Measurements from ENCODE around the gene PLEKHM1. TPM values are rescaled to one million over a fixed set of nuclear protein-coding genes. Genes with fewer than 3 reads are reported as not detected.
A peak's percentile ranks its signal among the peaks of the same experiment; 100 is the strongest.
"Not testable (repeated sequence)": the region's sequence is repeated elsewhere in the genome, so short reads cannot be mapped to it uniquely, and the experiment has no call there.

The PLEKHM1 gene
- total and polyA plus RNA-seq, 4 experiments from 2014 or later: 6.8 to 92.5 (median 50.9) TPM

GRCh38 chr17:45498377-45498776, 7.9 kb upstream of the PLEKHM1 start:
- H3K36me3 Mint-ChIP-seq; POLR2A ChIA-PET (ENCODE audit: partially characterized antibody); H3K27me3 ChIP-seq (ENCODE audit: insufficient read depth, low read length); H3K9me3 ChIP-seq (ENCODE audit: control insufficient read depth in 1 of 2, low read length in 2 of 2); H3K9me3 Mint-ChIP-seq; H3K4me1 ChIP-seq (ENCODE audit: insufficient read depth, low read length); H3K4me3 ChIP-seq (ENCODE audit: low read length in 2 of 2); H3K27ac Mint-ChIP-seq; H3K4me1 Mint-ChIP-seq; DNase-seq; H3K27me3 Mint-ChIP-seq; H3K36me3 ChIP-seq (ENCODE audit: insufficient read depth, low read length); H3K27ac ChIP-seq (ENCODE audit: low read depth, low read length); H3K4me3 Mint-ChIP-seq; CTCF ChIA-PET (ENCODE audit: partially characterized antibody); intact Hi-C loops (cut with micrococcal nuclease): not testable (repeated sequence)

GRCh38 chr17:45497449-45497848, 6.9 kb upstream of the PLEKHM1 start:
- POLR2A ChIA-PET (ENCODE audit: partially characterized antibody); CTCF ChIA-PET (ENCODE audit: partially characterized antibody); H3K36me3 Mint-ChIP-seq; H3K9me3 ChIP-seq (ENCODE audit: control insufficient read depth in 1 of 2, low read length in 2 of 2); H3K4me1 Mint-ChIP-seq; DNase-seq; H3K27me3 Mint-ChIP-seq; H3K4me1 ChIP-seq (ENCODE audit: insufficient read depth, low read length); H3K27ac Mint-ChIP-seq; H3K36me3 ChIP-seq (ENCODE audit: insufficient read depth, low read length); H3K4me3 ChIP-seq (ENCODE audit: low read length in 2 of 2); H3K27ac ChIP-seq (ENCODE audit: low read depth, low read length); intact Hi-C loops (cut with micrococcal nuclease); H3K9me3 Mint-ChIP-seq; H3K27me3 ChIP-seq (ENCODE audit: insufficient read depth, low read length); H3K4me3 Mint-ChIP-seq: not testable (repeated sequence)

- H3K4me3 Mint-ChIP-seq; H3K4me3 ChIP-seq (ENCODE audit: low read length in 2 of 2); H3K27ac ChIP-seq (ENCODE audit: low read depth, low read length); DNase-seq; H3K27me3 ChIP-seq (ENCODE audit: insufficient read depth, low read length); H3K4me1 Mint-ChIP-seq; CTCF ChIA-PET (ENCODE audit: partially characterized antibody); POLR2A ChIA-PET (ENCODE audit: partially characterized antibody); H3K4me1 ChIP-seq (ENCODE audit: insufficient read depth, low read length); H3K36me3 ChIP-seq (ENCODE audit: insufficient read depth, low read length); H3K9me3 Mint-ChIP-seq; H3K27ac Mint-ChIP-seq; H3K36me3 Mint-ChIP-seq; intact Hi-C loops (cut with micrococcal nuclease); H3K27me3 Mint-ChIP-seq; H3K9me3 ChIP-seq (ENCODE audit: control insufficient read depth in 1 of 2, low read length in 2 of 2): not testable (repeated sequence)
These were observed 6.0 kb upstream of the PLEKHM1 start for GRCh38 chr17:45496507-45496906.

- H3K27me3 ChIP-seq (ENCODE audit: insufficient read depth, low read length); intact Hi-C loops (cut with micrococcal nuclease); H3K4me3 Mint-ChIP-seq; H3K27ac Mint-ChIP-seq; H3K36me3 Mint-ChIP-seq; CTCF ChIA-PET (ENCODE audit: partially characterized antibody); H3K4me3 ChIP-seq (ENCODE audit: low read length in 2 of 2); H3K9me3 ChIP-seq (ENCODE audit: control insufficient read depth in 1 of 2, low read length in 2 of 2); H3K9me3 Mint-ChIP-seq; H3K27ac ChIP-seq (ENCODE audit: low read depth, low read length); POLR2A ChIA-PET (ENCODE audit: partially characterized antibody); H3K36me3 ChIP-seq (ENCODE audit: insufficient read depth, low read length); H3K27me3 Mint-ChIP-seq; H3K4me1 ChIP-seq (ENCODE audit: insufficient read depth, low read length); DNase-seq; H3K4me1 Mint-ChIP-seq: not testable (repeated sequence)
These were observed 4.0 kb upstream of the PLEKHM1 start for GRCh38 chr17:45494556-45494955.

GRCh38 chr17:45492156-45492555, 1.6 kb upstream of the PLEKHM1 start:
- H3K9me3 Mint-ChIP-seq; intact Hi-C loops (cut with micrococcal nuclease); CTCF ChIA-PET (ENCODE audit: partially characterized antibody); H3K27me3 ChIP-seq (ENCODE audit: insufficient read depth, low read length); H3K27ac ChIP-seq (ENCODE audit: low read depth, low read length); DNase-seq; H3K4me1 ChIP-seq (ENCODE audit: insufficient read depth, low read length); H3K36me3 ChIP-seq (ENCODE audit: insufficient read depth, low read length); H3K27ac Mint-ChIP-seq; POLR2A ChIA-PET (ENCODE audit: partially characterized antibody); H3K4me3 ChIP-seq (ENCODE audit: low read length in 2 of 2); H3K9me3 ChIP-seq (ENCODE audit: control insufficient read depth in 1 of 2, low read length in 2 of 2); H3K27me3 Mint-ChIP-seq: not testable (repeated sequence)
- Mint-ChIP-seq H3K4me1 (peaks cover 12 to 26% (median 18%) of the 10 kb centered on the region in 4 donors), H3K4me3 (peak overlapping the region in 1 of 8 donors; percentile 33), H3K36me3 (peaks cover 0 to 13% of the 10 kb centered on the region in 2 donors)

- POLR2A ChIA-PET (ENCODE audit: partially characterized antibody); H3K4me1 ChIP-seq (ENCODE audit: insufficient read depth, low read length); H3K36me3 ChIP-seq (ENCODE audit: insufficient read depth, low read length); H3K27me3 ChIP-seq (ENCODE audit: insufficient read depth, low read length); CTCF ChIA-PET (ENCODE audit: partially characterized antibody); H3K27me3 Mint-ChIP-seq; H3K9me3 ChIP-seq (ENCODE audit: control insufficient read depth in 1 of 2, low read length in 2 of 2); intact Hi-C loops (cut with micrococcal nuclease); H3K9me3 Mint-ChIP-seq: not testable (repeated sequence)
- Mint-ChIP-seq H3K36me3 (peaks cover 0 to 13% of the 10 kb centered on the region in 2 donors), H3K27ac (peak overlapping the region; percentile 76 to 98 (median 92)), H3K4me1 (peaks cover 12 to 26% (median 18%) of the 10 kb centered on the region in 4 donors), H3K4me3 (peak overlapping the region; percentile 73 to 96 (median 90))
- H3K4me3 ChIP-seq (ENCODE audit: low read length in 2 of 2): peak overlapping the region in 1 of 2 donors; percentile 54
- DNase-seq: peak in 1 of 5 donors; percentile 41
- H3K27ac ChIP-seq (ENCODE audit: low read depth, low read length): peak overlapping the region; percentile 79
These were observed 323 bp downstream of the PLEKHM1 start for GRCh38 chr17:45490198-45490597.

- H3K27ac ChIP-seq (ENCODE audit: low read depth, low read length); H3K4me3 ChIP-seq (ENCODE audit: low read length in 2 of 2); H3K9me3 Mint-ChIP-seq; H3K27me3 Mint-ChIP-seq; H3K36me3 ChIP-seq (ENCODE audit: insufficient read depth, low read length); H3K4me1 ChIP-seq (ENCODE audit: insufficient read depth, low read length); POLR2A ChIA-PET (ENCODE audit: partially characterized antibody); DNase-seq; H3K27me3 ChIP-seq (ENCODE audit: insufficient read depth, low read length); CTCF ChIA-PET (ENCODE audit: partially characterized antibody); H3K9me3 ChIP-seq (ENCODE audit: control insufficient read depth in 1 of 2, low read length in 2 of 2); intact Hi-C loops (cut with micrococcal nuclease): not testable (repeated sequence)
- H3K36me3 Mint-ChIP-seq: peaks cover 0 to 16% of the 10 kb centered on the region in 2 donors
- H3K27ac Mint-ChIP-seq: peak overlapping the region in 6 of 7 donors; percentile 8 to 65 (median 50)
- peaks cover 22 to 42% (median 27%) of the 10 kb centered on the region in 4 donors for H3K4me1 Mint-ChIP-seq
- peak overlapping the region in 4 of 8 donors; percentile 3 to 84 (median 26) for H3K4me3 Mint-ChIP-seq
These were observed 2.8 kb downstream of the PLEKHM1 start for GRCh38 chr17:45487704-45488103.

- H3K4me3 ChIP-seq (ENCODE audit: low read length in 2 of 2); H3K36me3 ChIP-seq (ENCODE audit: insufficient read depth, low read length); H3K27me3 ChIP-seq (ENCODE audit: insufficient read depth, low read length); H3K27me3 Mint-ChIP-seq; CTCF ChIA-PET (ENCODE audit: partially characterized antibody); H3K27ac ChIP-seq (ENCODE audit: low read depth, low read length); H3K4me1 ChIP-seq (ENCODE audit: insufficient read depth, low read length); intact Hi-C loops (cut with micrococcal nuclease); H3K9me3 ChIP-seq (ENCODE audit: control insufficient read depth in 1 of 2, low read length in 2 of 2); H3K9me3 Mint-ChIP-seq; POLR2A ChIA-PET (ENCODE audit: partially characterized antibody); DNase-seq: not testable (repeated sequence)
- Mint-ChIP-seq H3K36me3 (peaks cover 0 to 16% of the 10 kb centered on the region in 2 donors), H3K27ac (peak overlapping the region in 3 of 7 donors; percentile 31 to 83 (median 80)), H3K4me1 (peaks cover 12 to 28% (median 16%) of the 10 kb centered on the region in 4 donors), H3K4me3 (peak overlapping the region in 1 of 8 donors; percentile 43)
These were observed 6.8 kb downstream of the PLEKHM1 start for GRCh38 chr17:45483591-45484216.
